ENCODE results near the gene MAP1B.

Gene MAP1B

DNA sequence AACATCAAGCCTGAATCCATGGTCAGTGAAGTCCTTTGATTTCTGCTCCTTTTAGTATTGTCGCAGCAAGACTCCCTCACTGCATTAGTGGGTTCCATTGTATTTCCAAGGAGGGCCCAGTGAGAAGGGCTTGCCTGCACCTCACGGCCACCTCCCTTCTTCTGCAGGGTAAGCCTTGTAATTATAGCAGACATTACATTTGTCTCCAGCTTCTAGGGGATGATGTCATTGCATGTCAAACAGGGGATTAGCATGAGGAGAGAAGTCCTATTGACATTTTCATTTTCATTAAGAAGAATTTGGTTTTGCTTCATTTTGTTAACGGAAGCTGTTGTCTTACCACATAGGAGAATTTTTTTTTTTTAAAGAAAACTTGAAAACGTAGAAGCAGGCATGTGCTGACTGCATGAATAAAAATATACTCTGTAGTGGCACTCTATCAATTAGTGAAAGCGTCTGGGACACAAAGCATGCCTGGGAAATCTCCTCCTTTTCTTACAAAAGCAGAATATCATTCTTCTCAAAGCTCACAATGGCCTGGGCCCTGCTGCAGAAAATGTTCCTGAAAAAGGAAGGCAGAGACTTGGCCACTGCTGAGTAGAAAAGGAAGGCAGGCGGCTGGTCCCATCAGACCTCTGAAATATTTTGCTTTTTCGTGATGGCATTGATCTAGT lies 27.1 kb downstream of the MAP1B start:
- no peak for DNase-seq

DNA sequence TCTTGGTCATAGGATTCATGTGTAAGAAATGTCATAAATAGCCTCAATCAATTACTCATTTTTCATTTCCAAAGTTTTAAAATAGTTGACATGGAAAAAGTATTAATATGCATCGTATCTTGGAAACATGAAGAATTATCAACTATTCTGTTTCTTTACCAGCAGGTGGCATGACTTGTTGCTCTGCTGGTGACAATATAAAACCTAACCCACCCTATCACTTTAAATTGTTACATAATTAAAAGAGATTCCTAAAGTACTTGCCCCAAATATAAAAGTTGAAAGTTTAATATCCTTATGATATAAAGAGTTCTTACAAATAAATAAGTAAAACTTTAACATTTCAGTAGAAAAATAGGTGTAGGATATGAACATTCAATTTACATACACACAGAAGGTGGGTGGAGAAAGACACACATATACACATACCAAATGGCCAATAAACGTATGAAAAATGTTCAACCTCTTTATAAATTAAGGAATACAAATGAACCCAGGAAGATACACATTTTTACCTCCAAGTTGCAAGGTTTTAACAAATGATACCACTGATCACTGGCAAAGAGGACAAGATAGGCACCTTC lies 30.6 kb downstream of the MAP1B start:
- peak; percentile 41 to 64 for DNase-seq

DNA sequence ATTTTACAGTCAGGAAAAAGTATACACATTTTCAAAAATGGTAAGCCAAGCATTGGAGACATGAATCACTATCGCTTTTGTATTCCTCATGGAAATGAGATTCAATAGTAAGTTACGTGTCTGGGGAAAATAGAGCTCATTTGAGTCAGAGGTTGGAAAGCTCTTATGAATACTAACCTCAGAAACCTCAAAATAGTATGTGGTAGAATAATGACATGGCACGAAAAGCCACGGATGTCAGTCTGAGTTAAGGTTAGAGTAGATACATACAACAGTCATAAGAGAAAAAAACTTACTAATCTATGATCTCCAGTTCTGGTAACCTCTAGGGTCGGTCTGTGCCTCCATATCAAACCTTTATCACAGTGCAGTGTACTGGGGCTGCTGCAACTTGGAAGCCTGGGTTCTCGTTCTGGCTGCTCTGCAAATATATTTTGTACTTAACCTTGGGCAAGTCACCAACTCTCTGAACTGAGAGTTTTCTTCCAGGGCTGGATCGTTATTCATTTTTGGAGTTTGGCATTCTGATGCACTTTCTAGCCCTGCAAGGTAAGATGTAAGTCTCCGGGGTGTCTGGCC lies 31.8 kb downstream of the MAP1B start:
- DNase-seq, result peak; percentile 2 to 21

DNA sequence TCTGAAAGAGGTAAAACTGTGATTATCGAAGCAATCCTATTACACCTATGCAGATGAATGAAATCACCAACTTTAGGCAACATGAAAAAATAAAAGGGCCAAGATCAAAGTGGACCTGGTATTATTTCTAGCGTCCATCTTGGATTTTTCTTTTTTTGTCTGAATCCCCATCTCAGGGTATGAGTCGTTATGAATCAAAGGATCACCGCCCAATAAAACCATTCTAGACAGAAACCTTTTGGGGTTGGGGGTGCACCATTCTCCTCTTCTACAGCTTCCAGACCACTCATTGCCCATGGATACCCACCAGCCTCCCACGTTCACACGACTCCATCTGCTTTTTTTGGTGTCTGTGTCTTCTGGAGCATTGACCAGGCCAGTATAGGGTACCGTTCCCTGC lies 33.4 kb downstream of the MAP1B start:
- DNase-seq, result no peak

DNA sequence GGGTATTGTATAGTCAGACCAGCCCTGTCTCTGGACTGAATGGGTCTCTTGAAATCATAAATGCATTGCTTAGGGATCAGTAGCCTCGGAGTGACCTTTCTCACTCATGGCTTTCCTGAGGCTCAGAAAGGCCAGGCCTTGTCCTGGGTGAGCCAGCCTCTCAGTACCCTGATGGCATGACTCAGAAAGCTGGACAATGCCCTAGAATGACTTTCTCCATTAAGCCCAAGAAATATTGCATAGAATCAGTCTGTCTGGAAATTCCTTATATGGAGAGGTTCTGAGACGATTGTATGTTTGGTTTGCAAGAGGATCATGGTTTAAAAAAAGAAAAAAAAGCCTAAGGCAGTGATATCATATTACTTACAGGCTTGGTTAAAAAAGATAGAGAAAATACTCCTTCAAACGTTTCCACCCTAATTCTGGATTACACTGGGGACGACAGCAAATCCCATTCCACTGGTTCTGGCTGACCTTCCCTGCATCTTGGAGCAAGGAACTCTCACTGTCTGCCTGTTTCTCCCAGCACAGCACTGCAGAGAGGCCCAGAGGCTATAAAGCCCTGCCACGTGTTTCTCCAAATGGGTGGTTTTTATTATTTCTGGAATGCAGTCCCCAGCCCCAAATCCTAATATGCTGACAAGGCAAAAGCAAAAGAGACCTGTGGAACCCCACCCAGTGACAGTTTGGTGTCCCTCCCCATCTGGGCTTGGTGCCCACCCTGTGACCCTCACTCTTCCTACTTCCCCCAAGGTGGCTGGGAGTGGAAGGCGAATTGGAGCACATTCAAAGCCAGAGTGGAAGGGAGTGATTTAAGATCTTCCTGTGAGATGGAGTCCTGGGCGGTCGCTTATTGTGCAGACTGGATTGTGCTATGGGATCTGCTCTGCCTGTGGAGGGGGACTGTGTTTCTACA lies 34.4 kb downstream of the MAP1B start:
- no peak for DNase-seq

DNA sequence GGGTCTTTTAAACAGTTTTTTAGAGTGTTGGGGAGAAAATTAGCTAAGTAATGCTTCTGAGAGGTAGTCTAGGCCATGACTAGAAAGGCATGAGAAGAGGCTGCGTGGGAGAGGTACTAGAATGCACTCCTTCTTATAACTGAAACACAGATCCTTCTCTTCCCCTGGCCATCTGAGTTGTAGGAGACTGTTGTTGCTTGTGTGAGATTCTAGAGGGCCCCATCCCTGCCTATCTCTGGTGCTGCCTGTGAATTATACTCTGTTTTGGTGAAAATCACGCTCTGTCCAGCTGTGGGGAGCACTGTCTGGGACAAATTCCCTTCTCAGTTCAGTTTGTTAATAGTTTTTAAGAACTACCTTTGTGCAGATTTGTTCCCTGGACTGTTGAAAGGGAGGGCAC lies 37.5 kb downstream of the MAP1B start:
- no peak for DNase-seq

DNA sequence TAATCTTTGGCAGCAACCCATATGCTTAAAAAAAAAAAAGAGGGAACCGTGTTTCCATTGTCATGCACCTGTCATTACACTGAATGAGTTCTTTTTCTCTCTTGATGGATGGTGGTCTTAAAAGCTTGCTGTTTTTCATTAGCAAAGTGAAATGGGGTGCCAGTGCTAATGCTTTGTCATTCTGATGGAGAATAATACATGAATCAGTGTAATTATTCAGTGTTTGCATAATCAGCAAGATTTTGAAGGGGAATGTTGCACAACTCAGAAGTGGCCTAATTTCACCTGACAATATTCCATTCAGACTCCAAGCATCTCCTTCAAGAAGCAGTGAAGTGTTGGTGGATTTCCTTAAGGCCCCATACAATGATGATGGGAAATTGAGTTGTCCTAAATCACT lies 38.1 kb downstream of the MAP1B start:
- no peak for DNase-seq

DNA sequence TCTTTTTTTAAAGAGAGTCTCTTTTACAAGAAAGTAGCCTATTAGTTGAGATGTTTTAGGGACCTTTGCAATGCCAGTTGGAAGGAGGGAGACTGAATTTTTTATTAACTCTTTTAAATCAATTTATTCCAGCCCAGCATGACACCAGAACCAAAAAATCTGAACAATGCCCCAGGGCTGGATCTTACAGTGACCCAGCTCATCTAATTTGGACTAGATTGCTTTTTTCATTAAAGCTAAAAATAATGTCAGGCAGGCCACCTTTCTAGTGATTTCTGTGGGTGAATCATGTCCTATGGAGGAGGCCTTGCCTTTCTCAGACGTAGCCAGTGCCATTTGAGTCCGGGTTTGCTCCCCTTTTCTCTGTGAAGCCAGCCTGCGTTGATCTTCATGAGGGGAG lies 38.8 kb downstream of the MAP1B start:
- DNase-seq, result no peak

DNA sequence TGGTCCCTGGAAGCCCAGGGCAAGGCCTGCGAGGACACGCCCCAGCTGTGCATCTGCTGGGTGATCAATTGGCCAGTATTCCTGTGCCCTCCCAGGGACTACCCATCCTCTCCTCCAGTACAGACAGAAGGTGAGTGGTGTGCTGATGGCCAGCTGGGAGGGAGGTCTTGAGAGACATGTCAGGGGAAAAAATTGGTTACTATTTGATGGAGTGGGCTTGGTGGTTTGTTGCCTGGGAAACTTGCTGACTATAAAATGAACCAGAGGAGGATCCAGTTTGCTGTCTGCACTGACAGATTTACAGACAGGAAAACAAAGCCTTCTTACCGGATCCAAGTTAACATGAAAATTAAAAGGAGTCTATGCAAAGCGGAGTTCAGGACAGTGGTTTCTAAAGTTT lies 40.3 kb downstream of the MAP1B start:
- no peak for DNase-seq

DNA sequence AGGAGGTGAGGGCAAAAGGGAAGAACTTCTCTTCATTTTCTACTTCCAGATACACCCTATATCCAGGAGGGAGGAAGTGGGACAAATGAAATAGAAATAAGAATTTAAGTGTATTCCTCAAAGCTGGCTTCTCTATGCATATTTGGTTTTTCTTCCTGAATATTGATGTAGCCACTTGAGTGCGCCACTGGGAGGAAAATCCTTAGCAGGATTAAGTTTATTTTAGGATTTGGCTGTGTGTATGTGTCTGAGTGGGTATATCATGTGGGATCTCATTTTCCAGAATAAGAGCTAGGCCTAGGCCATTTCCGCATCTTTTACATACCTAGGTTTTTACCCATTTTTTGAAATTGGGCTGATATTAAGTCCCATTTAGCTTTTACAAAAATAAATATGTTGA lies 42.5 kb downstream of the MAP1B start:
- DNase-seq, result no peak

DNA sequence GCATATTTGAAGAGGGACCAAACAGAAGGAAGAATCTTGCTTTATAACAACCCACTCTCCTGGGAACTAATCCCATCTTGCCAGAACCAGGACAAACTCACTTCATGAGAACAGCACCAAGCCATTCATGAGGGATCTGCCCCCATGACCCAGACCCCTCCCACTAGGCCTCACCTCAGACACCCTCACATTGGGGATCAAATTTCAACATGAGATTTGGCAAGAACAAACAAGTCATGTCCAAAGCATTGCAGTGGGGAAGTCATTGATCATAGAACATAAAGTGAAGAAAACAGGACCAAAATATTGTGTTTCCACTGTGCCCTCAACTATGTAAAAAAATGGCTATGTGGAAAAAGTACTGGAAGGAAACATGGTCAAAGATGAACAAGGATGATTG lies 43.9 kb downstream of the MAP1B start:
- DNase-seq, result no peak

DNA sequence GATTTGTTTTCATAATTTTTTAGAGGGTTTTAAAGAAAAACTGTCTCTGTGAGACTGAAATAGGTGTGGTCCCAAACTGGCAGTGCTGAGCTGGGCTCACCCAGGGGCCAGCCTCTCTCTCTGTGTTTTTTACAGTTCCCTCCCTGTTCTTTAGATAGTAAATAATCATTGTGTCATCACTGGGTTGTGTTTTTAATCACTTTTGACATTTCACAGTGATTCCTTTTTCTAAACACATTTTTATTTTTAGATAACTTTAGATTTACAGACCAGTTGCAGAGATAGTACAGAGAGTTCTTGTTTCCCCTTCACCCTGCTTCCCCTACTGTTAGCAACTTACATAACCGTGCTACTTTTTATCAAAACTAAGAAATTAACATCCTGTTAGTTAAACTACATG lies 44.4 kb downstream of the MAP1B start:
- DNase-seq, result no peak

DNA sequence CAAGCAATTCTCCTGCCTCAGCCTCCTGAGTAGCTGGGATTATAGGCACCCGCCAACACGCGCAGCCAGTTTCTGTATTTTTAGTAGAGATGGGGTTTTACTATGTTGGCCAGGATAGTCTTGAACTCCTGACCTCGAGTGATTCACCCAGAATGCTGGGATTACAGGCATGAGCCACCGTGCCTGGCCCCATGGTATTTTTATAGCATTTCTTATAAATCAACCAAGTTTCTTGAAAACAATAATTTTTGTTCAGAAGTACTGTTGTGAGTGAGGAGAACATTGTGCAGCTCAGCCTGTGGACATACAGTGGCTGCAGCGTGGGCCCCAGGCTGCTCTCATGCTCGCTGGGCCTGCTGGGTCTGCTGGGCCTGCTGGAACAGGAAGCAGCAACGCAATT lies 45.3 kb downstream of the MAP1B start:
- no peak for DNase-seq

DNA sequence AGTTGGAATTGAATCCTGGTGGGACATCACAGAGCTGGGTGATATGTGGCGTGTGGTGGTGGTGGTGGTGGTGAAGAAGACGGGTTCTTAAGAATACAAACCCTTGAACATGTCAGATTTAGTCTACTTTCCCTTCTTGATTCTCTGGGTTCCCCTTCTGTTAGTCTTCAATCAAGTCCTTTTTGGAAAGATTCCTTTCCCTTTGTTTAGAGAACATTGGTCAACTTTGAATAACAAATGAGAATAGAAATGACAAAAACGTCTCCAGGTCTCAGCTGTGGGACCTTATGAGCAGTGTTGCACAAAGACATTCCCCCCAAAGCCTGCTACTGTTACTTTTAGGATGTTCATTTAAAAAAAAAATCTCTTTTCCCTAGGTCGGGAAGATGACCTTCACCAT lies 46.3 kb downstream of the MAP1B start:
- no peak for DNase-seq

DNA sequence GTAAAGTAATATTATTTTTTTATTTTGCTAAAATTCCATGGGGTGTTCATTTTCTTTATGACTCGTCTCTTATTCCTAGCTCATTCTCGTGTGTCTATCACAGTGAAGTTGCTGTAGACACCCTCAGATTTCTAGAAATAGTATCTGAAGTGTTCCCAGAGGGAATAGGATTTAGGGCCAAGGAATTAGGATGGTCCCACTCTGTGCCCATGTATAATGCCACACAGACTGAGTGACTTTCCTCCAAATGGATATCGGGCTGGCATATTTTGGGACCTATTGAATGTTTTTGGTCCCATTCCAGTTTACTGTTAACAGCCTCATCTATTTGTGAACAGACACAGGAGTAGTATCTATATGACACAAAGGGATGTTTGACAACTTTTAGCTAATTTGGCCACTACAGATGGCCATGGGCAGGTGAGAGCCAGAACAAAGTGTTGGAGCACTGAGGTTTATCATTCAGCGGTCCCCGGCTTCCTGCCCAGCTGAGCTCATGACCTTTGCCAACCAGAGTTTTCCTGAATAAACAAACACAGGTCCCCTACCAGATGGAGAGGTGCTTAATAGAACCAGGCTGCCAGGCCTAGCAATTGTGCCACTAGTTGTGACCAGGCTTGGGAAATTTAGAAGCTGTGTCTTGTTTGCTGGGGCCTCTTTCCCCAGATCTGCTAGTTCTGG lies 46.9 kb downstream of the MAP1B start:
- DNase-seq, result no peak

DNA sequence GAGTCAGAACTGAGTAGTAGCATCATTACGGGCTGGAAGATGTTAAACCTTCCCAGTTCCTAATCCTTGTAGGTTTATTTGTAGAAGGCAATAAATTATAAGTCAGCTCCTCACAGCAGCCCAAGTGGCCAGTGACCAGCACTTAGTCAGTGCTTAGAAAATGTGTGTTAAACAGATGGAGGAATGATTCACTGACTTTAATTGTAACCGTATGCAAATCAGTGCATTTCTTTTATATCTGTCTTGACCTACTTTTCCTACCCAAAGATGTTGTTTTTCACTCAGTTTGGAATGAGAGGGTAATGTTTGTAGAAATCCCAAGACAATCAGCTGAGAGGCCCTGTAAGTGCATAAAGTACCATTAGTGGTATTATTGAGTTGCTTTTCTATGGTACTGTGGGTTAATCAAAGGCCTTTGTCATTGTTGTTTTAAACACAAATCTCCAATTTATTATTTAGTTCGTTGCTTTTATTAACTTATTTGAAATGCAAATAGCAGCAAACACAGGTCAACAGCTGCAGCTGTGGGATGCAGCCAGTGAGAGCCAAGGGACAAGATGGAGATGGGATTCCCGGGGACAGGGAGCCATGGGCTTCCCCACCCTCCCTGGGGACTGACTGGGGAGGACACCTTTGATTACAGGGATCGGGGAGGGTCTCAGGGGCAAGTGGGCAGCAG lies 49.8 kb downstream of the MAP1B start:
- DNase-seq, result no peak

DNA sequence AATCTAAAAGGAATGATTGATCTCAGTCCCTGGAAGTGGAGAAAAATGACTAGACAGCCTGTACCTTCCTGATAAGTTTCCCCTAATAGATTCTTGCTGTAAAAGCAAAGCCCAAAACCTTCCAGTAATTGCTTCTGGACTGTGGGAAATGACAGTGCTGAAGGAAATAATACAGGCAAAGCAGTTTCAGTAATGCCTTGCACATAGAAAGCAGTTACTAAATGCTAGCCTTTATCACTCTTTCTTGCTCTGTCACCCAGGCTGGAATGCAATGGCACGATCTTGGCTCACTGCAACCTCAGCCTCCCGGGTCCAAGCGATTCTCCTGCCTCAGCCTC lies 50.3 kb downstream of the MAP1B start:
- no peak for DNase-seq

DNA sequence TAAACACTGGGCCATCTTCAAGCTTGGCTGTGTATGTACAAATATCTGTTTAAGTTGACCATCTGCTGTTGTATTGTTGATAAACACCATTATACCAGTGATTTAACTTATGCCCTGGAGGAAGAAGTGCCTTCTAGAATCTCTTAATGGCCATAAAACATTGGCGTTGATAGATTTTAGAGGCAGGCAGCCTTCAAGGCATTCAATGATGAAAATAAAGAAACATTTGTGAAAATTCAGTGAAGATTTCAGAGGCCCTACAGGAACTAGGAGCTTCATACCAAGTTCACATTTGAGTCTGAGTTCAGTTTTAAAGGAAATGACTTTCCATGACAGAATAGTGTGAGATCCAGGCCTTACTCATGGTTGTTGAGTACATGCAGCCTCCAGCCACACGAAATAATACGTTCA lies 52.2 kb downstream of the MAP1B start:
- no peak for DNase-seq

DNA sequence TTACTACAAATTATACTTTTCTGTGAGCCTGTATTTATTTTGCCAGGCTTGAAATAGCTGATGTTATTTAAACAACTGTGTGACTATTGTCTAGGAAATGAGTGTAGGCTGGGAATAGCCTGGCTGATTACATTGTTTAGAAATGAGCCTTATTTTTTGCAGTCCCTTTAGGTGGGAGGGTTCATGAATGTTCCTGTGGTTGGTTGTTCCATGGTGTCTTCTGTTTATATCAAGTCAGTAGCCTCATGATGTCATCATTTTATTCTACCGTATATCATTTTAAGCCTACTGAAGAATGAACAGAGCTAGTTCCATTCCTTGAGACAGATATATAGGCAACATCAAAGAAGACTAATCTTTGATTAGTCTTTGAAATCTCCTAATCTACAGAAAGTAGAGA lies 53.1 kb downstream of the MAP1B start:
- no peak for DNase-seq

DNA sequence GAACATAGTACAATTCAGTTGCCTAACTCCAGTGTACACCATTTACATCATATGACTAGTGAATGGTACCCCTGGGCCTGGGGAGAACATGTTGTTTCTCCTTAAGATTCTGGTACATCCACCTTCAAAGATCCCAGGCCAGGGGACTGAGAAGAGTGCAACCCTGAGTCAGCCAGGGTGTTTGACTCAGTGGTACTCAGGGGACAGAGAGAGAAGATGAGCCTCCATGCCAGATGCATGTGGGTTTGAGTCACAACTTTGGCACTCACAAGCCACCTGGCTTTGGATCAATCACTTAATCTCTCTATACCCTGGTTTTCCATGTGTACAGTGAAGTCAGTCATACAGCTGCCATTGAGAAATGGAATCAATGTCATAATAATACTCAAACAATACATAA lies 53.7 kb downstream of the MAP1B start:
- no peak for DNase-seq

DNA sequence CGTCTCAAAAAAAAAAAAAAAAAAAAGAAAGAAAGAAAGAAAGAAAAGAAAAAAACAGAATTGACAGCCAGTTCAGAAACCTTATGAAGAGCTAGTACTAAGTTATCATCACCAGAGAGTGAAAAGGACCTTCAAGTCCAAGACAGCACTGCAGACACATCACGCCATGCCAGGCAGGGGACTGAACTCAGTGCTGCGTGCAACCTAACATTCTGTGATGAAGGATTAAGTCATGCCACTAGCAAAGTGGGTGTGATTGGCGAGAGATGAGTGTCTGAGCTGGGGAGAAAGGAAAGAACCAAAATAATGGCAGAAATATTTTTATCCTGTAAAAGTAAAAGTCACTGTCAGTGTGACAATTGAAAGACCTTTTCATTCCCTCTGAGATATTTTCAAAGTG lies 54.7 kb downstream of the MAP1B start:
- no peak for DNase-seq

DNA sequence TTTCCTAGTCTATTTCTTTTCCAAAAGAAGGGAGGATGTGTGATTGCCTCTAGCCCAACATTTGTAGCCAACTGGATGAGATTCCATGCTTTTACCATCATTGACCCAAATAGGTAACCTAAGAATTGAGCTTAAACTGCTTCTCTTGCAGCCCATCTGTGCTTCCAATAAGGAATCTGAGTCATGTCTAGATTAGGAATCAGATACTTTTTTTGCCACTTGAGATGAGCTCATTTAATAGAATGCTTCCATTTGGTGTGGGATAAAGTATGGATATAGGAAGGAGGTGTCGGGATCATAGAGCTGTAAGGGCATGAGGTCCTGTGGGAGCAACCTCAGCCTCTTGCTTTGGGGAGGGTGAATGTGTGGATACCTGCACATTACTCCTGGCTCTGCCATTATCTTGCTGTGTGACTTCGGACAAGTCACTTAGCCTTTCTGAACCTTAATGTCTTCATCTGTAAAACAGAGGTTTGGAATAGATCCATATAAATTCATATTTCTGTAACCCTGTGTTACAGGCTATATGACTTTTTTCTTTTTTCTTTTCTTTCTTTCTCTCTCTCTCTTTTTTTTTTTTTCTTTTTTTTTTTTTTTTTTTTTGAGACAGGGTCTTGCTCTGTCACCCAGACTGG lies 56.2 kb downstream of the MAP1B start:
- DNase-seq, result no peak
